Thymus (tissue), 11 donors: Measurements from ENCODE around the gene SIGLEC11. TPM values are rescaled to one million over a fixed set of nuclear protein-coding genes. Genes with fewer than 3 reads are reported as not detected.

Experiments used
- DNase-seq, 9 donors: peaks; one replicate each; pipeline ENCODE4 v3.0.0-alpha.2; 2013; ENCODE audit warnings: low spot score in 9 of 9, low read depth in 6 of 9, missing footprints in 1 of 9
- H3K27ac ChIP-seq, 2 donors: one replicate each; pipeline ENCODE4 v1.5.1; 2013; ENCODE audit warnings: control low read depth in 1 of 2, low read depth in 1 of 2, low read length in 1 of 2, mild to moderate bottlenecking in 1 of 2, moderate library complexity in 1 of 2
- H3K27me3 ChIP-seq, 2 donors: one replicate each; pipeline ENCODE4 v1.5.1; 2013; ENCODE audit warnings: low read length in 1 of 2; ENCODE audit not compliant: control insufficient read depth in 2 of 2, insufficient read depth in 1 of 2
- H3K36me3 ChIP-seq, 2 donors: one replicate each; pipeline ENCODE4 v1.5.1; 2013; ENCODE audit warnings: low read length in 1 of 2, mild to moderate bottlenecking in 1 of 2, moderate library complexity in 1 of 2; ENCODE audit not compliant: control insufficient read depth in 2 of 2, insufficient read depth in 2 of 2
- H3K4me1 ChIP-seq, 2 donors: one replicate each; pipeline ENCODE4 v1.5.1; 2013; ENCODE audit warnings: low read length in 2 of 2; ENCODE audit not compliant: control insufficient read depth in 2 of 2, insufficient read depth in 2 of 2
- H3K4me3 ChIP-seq, 2 donors: one replicate each; pipeline ENCODE4 v1.5.1; 2013; ENCODE audit warnings: low read length in 2 of 2, control low read depth in 1 of 2, mild to moderate bottlenecking in 1 of 2
- H3K9me3 ChIP-seq, 2 donors: one replicate each; pipeline ENCODE4 v1.5.1; 2013; ENCODE audit warnings: low read length in 1 of 2, mild to moderate bottlenecking in 1 of 2; ENCODE audit not compliant: control insufficient read depth in 2 of 2, insufficient read depth in 1 of 2
- WGBS: extraction: QIAGEN DNeasy Blood & Tissue Kit; methylation state at CpG from one replicate; pipeline ENCODE4 v1.1.7; 2013; 5-methylcytosine and 5-hydroxymethylcytosine counted together
- polyA plus RNA-seq: library from polyadenylated mRNA; stranded (reverse); fragments of 200-250 nt; gene quantifications from one replicate; pipeline ENCODE4 v1.2.3, GENCODE V29; 2013
- total RNA-seq: library from RNA; stranded (reverse); fragments of 120-200 nt; gene quantifications from one replicate; pipeline ENCODE4 v1.2.4, GENCODE V29; 2013
- donor health status: healthy.

Gene SIGLEC11
- total and polyA plus RNA-seq, 2 donors: 0.14 to 0.98 TPM

- H3K36me3 ChIP-seq: peaks cover 79 to 90% of the 10 kb centered on the region in 2 donors
- no peaks in the 10 kb centered on the region for H3K4me1 ChIP-seq
- H3K4me3 ChIP-seq: no peak overlapping the region
- no peaks in the 10 kb centered on the region for H3K27me3 ChIP-seq
- no peaks in the 10 kb centered on the region for H3K9me3 ChIP-seq
- WGBS: 96% methylated on average over 16 of the region's 16 CpGs
- H3K27ac ChIP-seq: no peak overlapping the region
- no peak for DNase-seq
Measured at GRCh38 chr19:50000841-50001557, 40.0 kb upstream of the SIGLEC11 start.

GRCh38 chr19:50000038-50000840, 39.3 kb upstream of the SIGLEC11 start:
- H3K27ac ChIP-seq: no peak overlapping the region
- H3K4me3 ChIP-seq: no peak overlapping the region
- 96% methylated on average over 20 of the region's 20 CpGs for WGBS
- H3K27me3 ChIP-seq: no peaks in the 10 kb centered on the region
- no peaks in the 10 kb centered on the region for H3K4me1 ChIP-seq
- peaks cover 76 to 88% of the 10 kb centered on the region in 2 donors for H3K36me3 ChIP-seq
- no peak for DNase-seq
- no peaks in the 10 kb centered on the region for H3K9me3 ChIP-seq

GRCh38 chr19:49999371-50000010, 38.5 kb upstream of the SIGLEC11 start:
- WGBS: 94% methylated on average over 6 of the region's 6 CpGs
- no peak for DNase-seq

GRCh38 chr19:49997709-49998108, 36.7 kb upstream of the SIGLEC11 start:
- DNase-seq: peak in 4 of 9 donors; percentile 6 to 43 (median 21)
- Histone ChIP-seq H3K4me3 (no peak overlapping the region), H3K4me1 (no peaks in the 10 kb centered on the region), H3K36me3 (peaks cover 76 to 82% of the 10 kb centered on the region in 2 donors), H3K9me3 (no peaks in the 10 kb centered on the region), H3K27ac (no peak overlapping the region), H3K27me3 (no peaks in the 10 kb centered on the region)
- 95% methylated on average over 5 of the region's 5 CpGs for WGBS

More at GRCh38 chr19:49999371-50000010, 38.5 kb upstream of the SIGLEC11 start:
- H3K27me3 ChIP-seq: no peaks in the 10 kb centered on the region
- no peaks in the 10 kb centered on the region for H3K9me3 ChIP-seq
- H3K4me3 ChIP-seq: no peak overlapping the region
- peaks cover 78 to 88% of the 10 kb centered on the region in 2 donors for H3K36me3 ChIP-seq
- no peak overlapping the region for H3K27ac ChIP-seq
- no peaks in the 10 kb centered on the region for H3K4me1 ChIP-seq

- no peak overlapping the region for H3K4me3 ChIP-seq
- peaks cover 49 to 59% of the 10 kb centered on the region in 2 donors for H3K36me3 ChIP-seq
- H3K27me3 ChIP-seq: no peaks in the 10 kb centered on the region
- WGBS: 99% methylated on average over 9 of the region's 9 CpGs
- no peak overlapping the region for H3K27ac ChIP-seq
- H3K4me1 ChIP-seq: no peaks in the 10 kb centered on the region
- no peaks in the 10 kb centered on the region for H3K9me3 ChIP-seq
- no peak for DNase-seq
Measured at GRCh38 chr19:49988433-49988832, 27.5 kb upstream of the SIGLEC11 start.

GRCh38 chr19:49988007-49988406, 27.0 kb upstream of the SIGLEC11 start:
- WGBS: 97% methylated on average over 5 of the region's 5 CpGs
- H3K4me3 ChIP-seq: no peak overlapping the region
- no peaks in the 10 kb centered on the region for H3K27me3 ChIP-seq
- H3K36me3 ChIP-seq: peaks cover 49 to 55% of the 10 kb centered on the region in 2 donors
- no peak for DNase-seq
- no peaks in the 10 kb centered on the region for H3K4me1 ChIP-seq
- no peaks in the 10 kb centered on the region for H3K9me3 ChIP-seq
- H3K27ac ChIP-seq: no peak overlapping the region

GRCh38 chr19:49987159-49987698, 26.3 kb upstream of the SIGLEC11 start:
- 21% methylated on average over 9 of the region's 9 CpGs for WGBS
- DNase-seq: peak; percentile 82 to 97 (median 96)
- Histone ChIP-seq H3K27me3 (no peaks in the 10 kb centered on the region), H3K27ac (no peak overlapping the region), H3K36me3 (peaks cover 45 to 52% of the 10 kb centered on the region in 2 donors), H3K4me3 (no peak overlapping the region), H3K4me1 (no peaks in the 10 kb centered on the region), H3K9me3 (no peaks in the 10 kb centered on the region)

GRCh38 chr19:49986354-49986753, 25.4 kb upstream of the SIGLEC11 start:
- DNase-seq: no peak
- 97% methylated on average over 10 of the region's 10 CpGs for WGBS
- Histone ChIP-seq H3K4me3 (no peak overlapping the region), H3K27me3 (no peaks in the 10 kb centered on the region), H3K27ac (no peak overlapping the region), H3K36me3 (peaks cover 44 to 53% of the 10 kb centered on the region in 2 donors), H3K4me1 (no peaks in the 10 kb centered on the region), H3K9me3 (no peaks in the 10 kb centered on the region)
